Neural progenitor cell (in vitro differentiated cells): ENCODE results near the gene HS3ST5.

Source experiments
- EZH2 ChIP-seq: fragments of 200-600 bp; sonication (generic); IDR thresholded peaks from 2 replicates; pipeline ENCODE4 v1.6.1; 2017; ENCODE audit warnings: antibody characterized with exemption, mild to moderate bottlenecking, moderate library complexity
- EZH2phosphoT487 ChIP-seq: fragments of 200-600 bp; sonication (generic); IDR thresholded peaks from 2 replicates; pipeline ENCODE4 v1.6.1; 2017; ENCODE audit warnings: antibody characterized with exemption
- TF ChIP-seq, protein P1 (sequence below): fragments of 200-600 bp; sonication (generic); IDR thresholded peaks from 2 replicates; pipeline ENCODE4 v1.5.1; 2017; ENCODE audit warnings: antibody characterized with exemption, mild to moderate bottlenecking

DNA sequence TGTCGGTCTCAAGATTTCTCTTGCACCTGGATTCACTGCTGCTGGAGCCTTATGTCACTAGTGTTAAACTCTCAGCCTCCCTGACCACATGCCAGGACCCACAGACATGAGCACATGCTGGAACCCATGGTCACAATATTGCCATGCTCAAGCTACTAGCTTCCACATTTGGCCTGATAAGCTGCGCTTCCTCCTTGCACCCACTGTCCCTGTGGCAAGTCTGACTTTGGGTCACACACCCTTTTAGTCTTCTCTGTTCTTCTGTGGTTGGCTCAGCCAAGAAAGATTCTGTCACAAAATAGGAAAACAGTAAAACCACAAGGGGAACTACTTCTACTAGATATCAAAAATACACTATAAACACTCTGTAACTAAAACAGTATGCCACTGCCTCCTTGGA, 303.0 kb downstream of the HS3ST5 start:
- TF ChIP-seq EZH2 (no peak), EZH2phosphoT487 (no peak)
- TF ChIP-seq, protein P1, sequence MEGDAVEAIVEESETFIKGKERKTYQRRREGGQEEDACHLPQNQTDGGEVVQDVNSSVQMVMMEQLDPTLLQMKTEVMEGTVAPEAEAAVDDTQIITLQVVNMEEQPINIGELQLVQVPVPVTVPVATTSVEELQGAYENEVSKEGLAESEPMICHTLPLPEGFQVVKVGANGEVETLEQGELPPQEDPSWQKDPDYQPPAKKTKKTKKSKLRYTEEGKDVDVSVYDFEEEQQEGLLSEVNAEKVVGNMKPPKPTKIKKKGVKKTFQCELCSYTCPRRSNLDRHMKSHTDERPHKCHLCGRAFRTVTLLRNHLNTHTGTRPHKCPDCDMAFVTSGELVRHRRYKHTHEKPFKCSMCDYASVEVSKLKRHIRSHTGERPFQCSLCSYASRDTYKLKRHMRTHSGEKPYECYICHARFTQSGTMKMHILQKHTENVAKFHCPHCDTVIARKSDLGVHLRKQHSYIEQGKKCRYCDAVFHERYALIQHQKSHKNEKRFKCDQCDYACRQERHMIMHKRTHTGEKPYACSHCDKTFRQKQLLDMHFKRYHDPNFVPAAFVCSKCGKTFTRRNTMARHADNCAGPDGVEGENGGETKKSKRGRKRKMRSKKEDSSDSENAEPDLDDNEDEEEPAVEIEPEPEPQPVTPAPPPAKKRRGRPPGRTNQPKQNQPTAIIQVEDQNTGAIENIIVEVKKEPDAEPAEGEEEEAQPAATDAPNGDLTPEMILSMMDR = no peak
